ENCODE data around the gene SYT2.

GRCh38 chr1:202659974-202660373 lies 50.3 kb downstream of the SYT2 start:
- TF ChIP-seq EZH2 (IDR thresholded peaks at IDR 0.05) = no peak
- TF ChIP-seq CTCF (IDR thresholded peaks at IDR 0.05) = peak; percentile 32
- no peak for TF ChIP-seq EZH2phosphoT487 (IDR thresholded peaks at IDR 0.05)
